Measurements from ENCODE around the gene GRPR. TPM values are rescaled to one million over a fixed set of nuclear protein-coding genes. Genes with fewer than 3 reads are reported as not detected.
A peak's percentile ranks its signal among the peaks of the same experiment; 100 is the strongest.

The GRPR gene
- total RNA-seq, 1 experiment from 2014 or later = 28.8 TPM

- H3K23me2 ChIP-seq (ENCODE audit: insufficient read length, low read depth, low read length, poor library complexity, severe bottlenecking) = peaks cover 9% of the 10 kb centered on the region
- TF ChIP-seq CTCF (conservative IDR thresholded peaks at IDR 0.05) = no peak
- H2AFZ ChIP-seq (ENCODE audit: low read length) = no peak overlapping the region
- peak overlapping the region; percentile 98 for H3K4me2 ChIP-seq (ENCODE audit: insufficient read depth, insufficient read length, low read length)
- no peak overlapping the region for H2BK12ac ChIP-seq (ENCODE audit: insufficient read length, low read depth, low read length)
- Mint-ChIP-seq H3K4me1 (peaks cover 51 to 57% of the 10 kb centered on the region in 2 experiments), H3K27ac (peak overlapping the region in 2 of 3 experiments; percentile 4 to 37; a peak in 4 of 7 replicates), H3K9me3 (peaks cover 0 to 3% of the 10 kb centered on the region in 2 experiments; a peak in 2 of 5 replicates), H3K36me3 (ENCODE audit: insufficient read depth in 1 of 3, low read depth in 3 of 3) (peaks cover 4 to 30% (median 5%) of the 10 kb centered on the region in 3 experiments), H3K27me3 (ENCODE audit: low read depth) (peaks cover 2% of the 10 kb centered on the region), H3K4me3 (peak overlapping the region; percentile 57 to 72)
- H4K5ac ChIP-seq (ENCODE audit: insufficient read length, low read depth, low read length) = no peak overlapping the region
- H2BK15ac ChIP-seq (ENCODE audit: low read depth, low read length) = no peak overlapping the region
- H2BK5ac ChIP-seq (ENCODE audit: insufficient read length, low read length) = no peak overlapping the region
- no peaks in the 10 kb centered on the region for H4K20me1 ChIP-seq (ENCODE audit: control insufficient read depth, insufficient read depth, insufficient read length)
- no peak overlapping the region for H3K18ac ChIP-seq (ENCODE audit: insufficient read length, low read depth, low read length)
- no peak overlapping the region for H3K14ac ChIP-seq (ENCODE audit: insufficient read depth, low read length)
- H2BK120ac ChIP-seq (ENCODE audit: low read depth, low read length, poor library complexity, severe bottlenecking) = no peak overlapping the region
- peaks cover 4% of the 10 kb centered on the region; the same call in 1 of the 2 replicates for H3K4me1 ChIP-seq (ENCODE audit: insufficient read depth, low read length)
- H3K4ac ChIP-seq (ENCODE audit: low read depth, low read length) = no peak overlapping the region
- no peak overlapping the region for H2AK5ac ChIP-seq (ENCODE audit: insufficient read length, low read length)
- H3K27me3 ChIP-seq (ENCODE audit: insufficient read depth, low read length) = no peaks in the 10 kb centered on the region
- no peak overlapping the region for H4K91ac ChIP-seq (ENCODE audit: insufficient read length, low read depth, low read length)
- H3K27ac ChIP-seq (ENCODE audit: insufficient read length, low read depth, low read length) = no peak overlapping the region
- no peak overlapping the region for H3T11ph ChIP-seq (ENCODE audit: low read length)
- H3K9me3 ChIP-seq (ENCODE audit: control insufficient read depth, low read depth, low read length) = no peaks in the 10 kb centered on the region
- H3K79me1 ChIP-seq (ENCODE audit: insufficient read depth, low read depth, low read length, poor library complexity, severe bottlenecking) = no peaks in the 10 kb centered on the region
- H4K8ac ChIP-seq (replicated peaks; ENCODE audit: insufficient read length, low read depth, low read length) = no peak overlapping the region
- peak overlapping the region; percentile 63 for H3K9ac ChIP-seq (ENCODE audit: extremely low read depth, insufficient read length, low read length)
- no peak for DNase-seq
- H2BK20ac ChIP-seq (ENCODE audit: low read depth, low read length, poor library complexity, severe bottlenecking) = no peak overlapping the region
- no CpG with 5 or more reads among the region's 5 CpGs for WGBS (ENCODE audit: extremely low coverage, insufficient read length, low lambda C conversion rate)
- H3K56ac ChIP-seq (ENCODE audit: insufficient read length, low read depth, low read length) = no peak overlapping the region
- H3K79me2 ChIP-seq (ENCODE audit: insufficient read depth, low read length) = peaks cover 61% of the 10 kb centered on the region
- H3K23ac ChIP-seq (ENCODE audit: insufficient read length, low read depth, low read length) = no peak overlapping the region
Observed at GRCh38 chrX:16125520-16126149, 2.3 kb downstream of the GRPR start.
